ENCODE results near the gene TCF7L1.
A peak's percentile ranks its signal among the peaks of the same experiment; 100 is the strongest.

The TCF7L1 gene

GRCh38 chr2:85131116-85131515 is 2.1 kb upstream of the TCF7L1 start:
- H3K4me3 ChIP-seq (ENCODE audit: low read length), result no peak overlapping the region
- peak; percentile 59 for TF ChIP-seq CTCF (conservative IDR thresholded peaks at IDR 0.05; ENCODE audit: low read depth, low read length)
- no peak for DNase-seq (ENCODE audit: low read depth)

- no peak for DNase-seq (ENCODE audit: low read depth)
- TF ChIP-seq CTCF (conservative IDR thresholded peaks at IDR 0.05; ENCODE audit: low read depth, low read length), result no peak
- H3K4me3 ChIP-seq (ENCODE audit: low read length), result peak overlapping the region; percentile 69
These were observed 795 bp upstream of the TCF7L1 start for GRCh38 chr2:85132397-85132796.

GRCh38 chr2:85133751-85134254 is 611 bp downstream of the TCF7L1 start:
- H3K4me3 ChIP-seq (ENCODE audit: low read length), result peak overlapping the region; percentile 77
- no peak for TF ChIP-seq CTCF (conservative IDR thresholded peaks at IDR 0.05; ENCODE audit: low read depth, low read length)
- DNase-seq (ENCODE audit: low read depth), result no peak

GRCh38 chr2:85134255-85134895 is 1.2 kb downstream of the TCF7L1 start:
- DNase-seq (ENCODE audit: low read depth), result no peak
- H3K4me3 ChIP-seq (ENCODE audit: low read length), result peak overlapping the region; percentile 77
- no peak for TF ChIP-seq CTCF (conservative IDR thresholded peaks at IDR 0.05; ENCODE audit: low read depth, low read length)

- DNase-seq (ENCODE audit: low read depth), result no peak
- TF ChIP-seq CTCF (conservative IDR thresholded peaks at IDR 0.05; ENCODE audit: low read depth, low read length), result no peak
- H3K4me3 ChIP-seq (ENCODE audit: low read length), result peak overlapping the region; percentile 77
These were observed 1.9 kb downstream of the TCF7L1 start for GRCh38 chr2:85134896-85135659.

GRCh38 chr2:85135660-85135914 is 2.4 kb downstream of the TCF7L1 start:
- TF ChIP-seq CTCF (conservative IDR thresholded peaks at IDR 0.05; ENCODE audit: low read depth, low read length), result no peak
- DNase-seq (ENCODE audit: low read depth), result no peak
- no peak overlapping the region for H3K4me3 ChIP-seq (ENCODE audit: low read length)

- TF ChIP-seq CTCF (conservative IDR thresholded peaks at IDR 0.05; ENCODE audit: low read depth, low read length), result no peak
- no peak overlapping the region for H3K4me3 ChIP-seq (ENCODE audit: low read length)
- DNase-seq (ENCODE audit: low read depth), result no peak
These were observed 4.0 kb downstream of the TCF7L1 start for GRCh38 chr2:85137156-85137555.

Data from retinal pigment epithelial cell (primary cell).